Effector memory CD8-positive, alpha-beta T cell (primary cell): Measurements from ENCODE around the gene TMEM171.

ENCODE experiments used
- ATAC-seq: fragments of 150-1000 bp; cut with Tn5 transposase; replicated peaks from 2 replicates; pipeline ENCODE4 v1.10.0; 2021; ENCODE audit warnings: mild to moderate bottlenecking, moderate library complexity
- DNase-seq, 3 experiments: peaks; one replicate each; pipeline ENCODE4 v3.0.0; 2021
- H3K27ac Mint-ChIP-seq, 2 donors: one replicate each; pipeline ENCODE4 v1.8.0; 2022; ENCODE audit warnings: mild to moderate bottlenecking in 2 of 2, mixed read lengths in 2 of 2, moderate library complexity in 2 of 2
- H3K27me3 Mint-ChIP-seq, 2 donors: one replicate each; pipeline ENCODE4 v1.8.0; 2022; ENCODE audit warnings: mixed read lengths in 2 of 2
- H3K36me3 Mint-ChIP-seq: one replicate; pipeline ENCODE4 v1.8.0; 2022; ENCODE audit warnings: mild to moderate bottlenecking, moderate library complexity, mixed read lengths; ENCODE audit not compliant: insufficient read depth
- H3K4me1 Mint-ChIP-seq, 2 donors: one replicate each; pipeline ENCODE4 v1.8.0; 2022; ENCODE audit warnings: low read depth in 2 of 2, mixed read lengths in 2 of 2
- H3K4me3 Mint-ChIP-seq, 2 donors: one replicate each; pipeline ENCODE4 v1.8.0; 2022; ENCODE audit warnings: mild to moderate bottlenecking in 2 of 2, mixed read lengths in 2 of 2, moderate library complexity in 2 of 2
- H3K9me3 Mint-ChIP-seq, 2 donors: one replicate each; pipeline ENCODE4 v1.8.0; 2022; ENCODE audit warnings: mixed read lengths in 2 of 2

Gene TMEM171

DNA sequence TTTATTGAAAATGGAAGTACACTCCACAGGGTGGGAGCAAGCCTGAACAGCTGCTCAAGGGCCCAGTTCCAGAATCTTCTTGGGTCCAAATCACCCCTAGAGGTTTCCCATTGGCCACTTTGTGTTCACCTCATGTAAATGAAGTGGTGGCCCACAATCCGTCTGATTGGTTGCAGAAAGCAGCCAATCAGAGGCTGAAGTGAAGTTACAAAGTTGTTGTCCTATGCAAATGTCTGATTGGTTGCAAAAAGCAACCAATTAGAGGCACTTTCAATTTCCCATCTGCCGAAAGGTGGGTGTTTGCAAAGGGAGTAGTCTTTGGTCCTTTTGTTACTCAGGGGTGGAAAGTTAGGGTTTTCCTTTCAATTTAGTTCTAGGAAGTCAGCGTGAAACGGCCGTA is 8.8 kb downstream of the TMEM171 start:
- no peak for ATAC-seq
- no peak for DNase-seq
- Mint-ChIP-seq H3K36me3 (peaks cover 17% of the 10 kb centered on the region), H3K27me3 (peaks cover 10 to 28% of the 10 kb centered on the region in 2 donors), H3K4me1 (peaks cover 7 to 21% of the 10 kb centered on the region in 2 donors), H3K4me3 (no peak overlapping the region), H3K27ac (no peak overlapping the region), H3K9me3 (no peaks in the 10 kb centered on the region)

DNA sequence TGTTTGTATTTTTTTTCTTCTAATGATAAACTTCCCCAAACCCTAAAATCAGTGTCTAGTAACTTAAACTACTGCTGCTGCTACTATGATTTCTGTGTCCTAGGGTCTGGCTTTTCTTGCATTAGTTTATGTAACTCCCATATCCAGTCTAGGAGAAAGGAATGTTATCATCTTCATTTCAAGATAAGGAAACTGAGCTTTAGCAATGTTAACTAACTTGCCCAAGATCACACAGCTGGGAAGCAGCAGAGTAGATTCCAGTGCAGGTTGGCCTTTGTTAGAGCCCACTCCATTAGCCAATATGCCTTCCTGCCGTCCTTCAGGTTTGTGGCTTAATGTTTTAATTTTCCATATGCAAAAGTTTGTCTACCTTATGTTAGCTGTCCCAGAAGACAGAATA is 10.4 kb downstream of the TMEM171 start:
- peaks cover 12% of the 10 kb centered on the region for H3K36me3 Mint-ChIP-seq
- H3K9me3 Mint-ChIP-seq, result no peaks in the 10 kb centered on the region
- no peak overlapping the region for H3K4me3 Mint-ChIP-seq
- no peak overlapping the region for H3K27ac Mint-ChIP-seq
- ATAC-seq, result no peak
- peaks cover 0 to 14% of the 10 kb centered on the region in 2 donors for H3K4me1 Mint-ChIP-seq
- DNase-seq, result no peak
- H3K27me3 Mint-ChIP-seq, result peaks cover 11 to 33% of the 10 kb centered on the region in 2 donors

DNA sequence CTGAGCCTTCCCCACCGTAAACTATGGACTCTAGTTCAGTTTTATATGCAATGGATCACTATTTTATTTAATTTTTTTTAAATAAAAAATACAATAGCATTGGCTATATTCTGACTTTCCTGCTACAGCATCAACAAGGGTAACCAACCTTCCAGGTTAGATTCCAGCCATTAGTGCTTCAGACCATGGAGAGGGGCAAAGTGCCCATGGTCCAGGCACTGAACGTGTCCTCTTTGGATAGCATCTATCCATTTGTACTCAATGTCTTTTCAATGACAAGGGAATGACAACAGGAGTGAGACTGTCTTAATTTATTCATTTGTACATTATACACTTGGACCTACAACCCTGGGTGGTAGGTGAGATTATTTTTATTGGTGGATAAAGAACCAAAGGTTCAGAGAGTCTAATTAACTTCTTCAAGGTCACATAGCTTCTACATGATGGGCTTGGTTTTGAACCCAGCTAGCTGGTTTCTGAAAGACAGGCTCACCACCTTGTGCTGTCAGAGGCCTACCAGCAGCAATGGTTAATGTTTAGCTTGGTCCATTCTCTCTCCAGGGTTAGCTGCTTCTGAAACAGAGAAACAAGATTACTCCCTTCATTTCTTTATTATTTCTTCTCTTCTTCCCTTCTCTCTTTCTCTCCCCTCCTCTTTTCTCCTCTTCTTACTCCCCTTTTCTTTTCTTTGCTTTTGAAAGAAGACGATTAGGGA is 11.5 kb downstream of the TMEM171 start:
- DNase-seq (no peak), ATAC-seq (no peak)
- Mint-ChIP-seq H3K27ac (no peak overlapping the region), H3K4me3 (no peak overlapping the region), H3K9me3 (no peaks in the 10 kb centered on the region), H3K36me3 (peaks cover 10% of the 10 kb centered on the region), H3K27me3 (peaks cover 6 to 30% of the 10 kb centered on the region in 2 donors), H3K4me1 (peaks cover 0 to 7% of the 10 kb centered on the region in 2 donors)

DNA sequence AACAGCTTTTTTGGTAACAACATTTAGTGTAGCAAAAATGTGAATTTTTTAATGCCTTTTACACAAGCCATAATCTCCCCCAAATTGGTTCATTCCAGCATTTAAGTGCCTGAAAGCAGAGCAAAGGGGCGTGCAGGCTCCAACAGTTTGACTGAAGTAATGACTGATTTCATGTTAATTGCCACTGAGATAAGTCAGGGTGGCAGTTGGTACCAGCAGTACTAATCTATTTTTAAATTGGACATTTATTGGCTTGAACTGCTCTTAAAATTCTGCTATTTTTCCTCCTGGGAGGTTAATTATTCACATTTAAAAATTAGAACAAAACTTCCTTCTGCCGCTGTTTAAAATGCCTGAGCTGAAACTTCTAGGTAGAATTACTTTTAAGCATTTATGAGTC is 12.4 kb downstream of the TMEM171 start:
- no peaks in the 10 kb centered on the region for H3K9me3 Mint-ChIP-seq
- H3K36me3 Mint-ChIP-seq, result peaks cover 10% of the 10 kb centered on the region
- ATAC-seq (no peak), DNase-seq (no peak)
- peaks cover 11 to 34% of the 10 kb centered on the region in 2 donors for H3K27me3 Mint-ChIP-seq
- peaks cover 0 to 7% of the 10 kb centered on the region in 2 donors for H3K4me1 Mint-ChIP-seq
- H3K4me3 Mint-ChIP-seq, result no peak overlapping the region
- no peak overlapping the region for H3K27ac Mint-ChIP-seq

- ATAC-seq (no peak), DNase-seq (no peak)
- H3K27me3 Mint-ChIP-seq, result peaks cover 23 to 32% of the 10 kb centered on the region in 2 donors
- no peaks in the 10 kb centered on the region for H3K9me3 Mint-ChIP-seq
- H3K27ac Mint-ChIP-seq, result no peak overlapping the region
- H3K4me3 Mint-ChIP-seq, result no peak overlapping the region
- peaks cover 6% of the 10 kb centered on the region for H3K36me3 Mint-ChIP-seq
- peaks cover 0 to 3% of the 10 kb centered on the region in 2 donors for H3K4me1 Mint-ChIP-seq
Observed at GRCh38 chr5:73135021-73135420, 14.6 kb downstream of the TMEM171 start.

DNA sequence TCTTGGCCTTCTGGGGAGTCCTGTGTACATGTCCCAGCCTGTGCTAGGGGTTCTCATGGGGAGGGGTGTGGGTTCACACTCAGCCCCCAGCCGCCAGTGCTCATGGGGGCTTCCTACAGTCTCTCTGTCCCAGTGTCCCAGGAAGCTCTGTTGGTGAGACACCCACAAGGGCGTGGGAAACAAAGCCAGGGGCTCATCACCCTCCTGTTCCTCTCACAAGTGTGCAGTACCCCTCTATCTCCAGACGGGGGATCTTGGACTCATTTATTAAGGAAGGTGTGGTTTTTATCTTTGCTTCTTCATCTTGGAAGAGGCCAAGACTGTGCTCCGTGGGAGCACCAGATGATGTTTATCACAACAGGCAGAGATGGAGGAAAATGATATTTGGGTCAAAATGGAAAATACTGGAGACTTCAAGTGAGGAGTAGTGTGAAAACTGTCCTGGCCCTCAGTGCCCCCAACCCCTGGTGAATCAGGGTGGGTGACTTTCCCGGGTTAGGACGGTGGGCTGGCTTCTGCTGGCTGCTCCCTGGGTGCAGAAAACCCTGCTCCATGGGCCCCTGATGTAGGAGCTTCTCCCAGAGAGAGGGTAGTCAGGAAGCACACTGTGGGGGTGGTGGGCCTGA is 15.2 kb downstream of the TMEM171 start:
- Mint-ChIP-seq H3K27ac (no peak overlapping the region), H3K4me3 (no peak overlapping the region), H3K9me3 (no peaks in the 10 kb centered on the region), H3K27me3 (peaks cover 23 to 28% of the 10 kb centered on the region in 2 donors), H3K4me1 (peaks cover 0 to 3% of the 10 kb centered on the region in 2 donors), H3K36me3 (peaks cover 6% of the 10 kb centered on the region)
- ATAC-seq (peak; percentile 53), DNase-seq (no peak)

GRCh38 chr5:73136055-73136562 is 15.7 kb downstream of the TMEM171 start:
- H3K27ac Mint-ChIP-seq, result no peak overlapping the region
- peaks cover 4% of the 10 kb centered on the region for H3K36me3 Mint-ChIP-seq
- ATAC-seq (no peak), DNase-seq (no peak)
- no peak overlapping the region for H3K4me3 Mint-ChIP-seq
- peaks cover 23 to 28% of the 10 kb centered on the region in 2 donors for H3K27me3 Mint-ChIP-seq
- H3K4me1 Mint-ChIP-seq, result peaks cover 0 to 3% of the 10 kb centered on the region in 2 donors
- H3K9me3 Mint-ChIP-seq, result no peaks in the 10 kb centered on the region

GRCh38 chr5:73137563-73138530 is 17.5 kb downstream of the TMEM171 start:
- ATAC-seq (no peak), DNase-seq (no peak)
- Mint-ChIP-seq H3K4me1 (peaks cover 0 to 3% of the 10 kb centered on the region in 2 donors), H3K36me3 (no peaks in the 10 kb centered on the region), H3K9me3 (no peaks in the 10 kb centered on the region), H3K27me3 (peaks cover 25 to 34% of the 10 kb centered on the region in 2 donors), H3K27ac (no peak overlapping the region), H3K4me3 (no peak overlapping the region)

DNA sequence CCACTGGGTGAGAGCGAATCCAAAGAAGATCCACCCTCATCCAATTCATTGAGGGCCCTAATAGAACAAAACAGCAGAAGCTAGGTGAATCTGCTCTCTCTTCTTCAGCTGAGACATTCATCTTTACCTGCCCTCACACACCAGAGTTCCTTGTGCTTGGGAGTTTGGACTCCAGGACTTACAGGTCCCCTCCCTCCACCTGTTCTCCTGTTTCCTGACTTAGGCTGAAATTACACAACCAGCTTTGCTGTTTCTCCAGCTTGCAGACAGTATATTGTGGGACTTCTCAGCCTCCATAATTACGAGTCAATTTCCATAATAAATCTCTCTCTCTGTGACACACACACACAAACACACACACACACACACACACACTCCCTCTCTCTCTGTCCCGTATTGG is 19.1 kb downstream of the TMEM171 start:
- Mint-ChIP-seq H3K27ac (no peak overlapping the region), H3K36me3 (no peaks in the 10 kb centered on the region), H3K9me3 (no peaks in the 10 kb centered on the region), H3K4me1 (peaks cover 0 to 3% of the 10 kb centered on the region in 2 donors), H3K27me3 (peaks cover 27 to 44% of the 10 kb centered on the region in 2 donors), H3K4me3 (no peak overlapping the region)
- no peak for ATAC-seq
- no peak for DNase-seq

DNA sequence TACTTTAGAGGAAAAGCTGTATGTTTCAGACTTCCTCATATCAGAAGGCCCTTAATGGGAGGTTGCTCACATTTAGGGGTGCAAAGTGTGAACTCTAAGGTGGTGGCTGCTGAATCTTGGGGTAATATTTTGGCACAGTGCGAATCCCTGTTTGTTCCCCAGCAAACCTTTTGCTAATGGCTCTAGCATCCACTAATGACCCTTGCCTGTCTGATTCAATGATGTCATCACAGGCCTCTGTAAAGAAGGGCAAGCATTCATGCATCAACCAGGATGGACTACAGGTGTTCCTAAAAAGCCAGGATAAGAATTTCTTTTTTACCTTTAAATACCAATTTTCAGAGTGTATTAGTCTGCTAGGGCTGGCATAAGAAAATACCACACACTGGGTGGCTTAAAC is 20.4 kb downstream of the TMEM171 start:
- H3K9me3 Mint-ChIP-seq, result no peaks in the 10 kb centered on the region
- DNase-seq, result no peak
- H3K27me3 Mint-ChIP-seq, result peaks cover 26 to 44% of the 10 kb centered on the region in 2 donors
- no peak for ATAC-seq
- no peaks in the 10 kb centered on the region for H3K4me1 Mint-ChIP-seq
- H3K27ac Mint-ChIP-seq, result no peak overlapping the region
- no peak overlapping the region for H3K4me3 Mint-ChIP-seq
- no peaks in the 10 kb centered on the region for H3K36me3 Mint-ChIP-seq

- H3K4me3 Mint-ChIP-seq, result no peak overlapping the region
- H3K27ac Mint-ChIP-seq, result no peak overlapping the region
- H3K9me3 Mint-ChIP-seq, result no peaks in the 10 kb centered on the region
- DNase-seq (no peak), ATAC-seq (no peak)
- no peaks in the 10 kb centered on the region for H3K4me1 Mint-ChIP-seq
- H3K36me3 Mint-ChIP-seq, result no peaks in the 10 kb centered on the region
- H3K27me3 Mint-ChIP-seq, result peaks cover 32 to 51% of the 10 kb centered on the region in 2 donors
Observed at GRCh38 chr5:73142035-73142434, 21.7 kb downstream of the TMEM171 start.

DNA sequence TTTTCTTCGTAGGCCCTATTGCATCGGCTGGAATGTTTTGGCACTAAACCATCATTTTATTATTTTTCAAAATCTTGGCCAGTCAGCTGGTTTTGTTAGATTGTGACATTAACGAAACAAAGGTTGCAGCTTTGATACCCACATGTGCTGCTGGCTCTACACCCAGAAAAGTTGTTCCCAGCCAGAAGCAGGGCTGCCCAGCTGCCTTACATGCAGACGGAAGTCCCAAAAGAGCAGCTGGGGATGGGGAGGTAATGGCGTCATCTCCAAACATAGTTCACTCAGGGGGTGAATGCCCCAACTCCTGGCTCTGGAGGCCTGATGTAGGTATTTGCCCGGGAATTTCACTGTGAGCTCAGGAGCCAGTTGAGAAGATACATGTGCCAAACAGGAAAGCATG is 23.3 kb downstream of the TMEM171 start:
- H3K27ac Mint-ChIP-seq, result no peak overlapping the region
- DNase-seq (no peak), ATAC-seq (no peak)
- no peaks in the 10 kb centered on the region for H3K9me3 Mint-ChIP-seq
- H3K27me3 Mint-ChIP-seq, result peaks cover 21 to 41% of the 10 kb centered on the region in 2 donors
- no peaks in the 10 kb centered on the region for H3K36me3 Mint-ChIP-seq
- no peak overlapping the region for H3K4me3 Mint-ChIP-seq
- H3K4me1 Mint-ChIP-seq, result no peaks in the 10 kb centered on the region

DNA sequence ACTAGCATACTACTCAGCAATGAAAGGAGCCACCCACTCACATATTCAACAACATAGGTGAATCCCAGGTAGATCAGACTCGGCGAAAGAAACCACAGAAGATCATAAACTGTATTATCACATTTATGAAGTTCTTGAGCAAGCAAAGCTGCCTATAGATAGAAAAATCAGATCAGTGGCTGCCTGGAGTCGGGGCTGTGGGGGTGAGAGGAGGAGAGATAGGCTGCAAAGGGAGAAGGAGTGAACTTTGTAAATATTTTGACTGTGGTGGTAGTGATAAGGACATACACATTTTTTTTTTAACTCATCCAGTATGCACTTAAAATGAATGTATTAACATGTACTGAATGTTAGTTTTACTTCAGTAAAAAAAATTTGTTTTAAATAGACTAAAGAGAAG is 29.2 kb downstream of the TMEM171 start:
- Mint-ChIP-seq H3K27me3 (peaks cover 14 to 34% of the 10 kb centered on the region in 2 donors), H3K36me3 (no peaks in the 10 kb centered on the region), H3K9me3 (no peaks in the 10 kb centered on the region), H3K27ac (no peak overlapping the region), H3K4me3 (no peak overlapping the region), H3K4me1 (peaks cover 4 to 6% of the 10 kb centered on the region in 2 donors)
- DNase-seq, result no peak
- no peak for ATAC-seq
